Mesenchymal stem cell (in vitro differentiated cells and primary cell): ENCODE data around the gene C1orf52.
A peak's percentile ranks its signal among the peaks of the same experiment; 100 is the strongest.

Experiments used
- DNase-seq: peaks from one replicate; pipeline ENCODE4 v3.0.0-alpha.2; 2013
- H2AFZ ChIP-seq: one replicate; pipeline ENCODE4 v1.6.1; 2013; ENCODE audit warnings: low read depth, mild to moderate bottlenecking, control low read depth, inconsistent platforms, low read length, moderate library complexity
- H2AK5ac ChIP-seq: 2 replicates; pipeline ENCODE4 v1.6.1; 2013; ENCODE audit warnings: low read length, moderate library complexity, mild to moderate bottlenecking, inconsistent platforms; ENCODE audit not compliant: severe bottlenecking
- H2BK120ac ChIP-seq: one replicate; pipeline ENCODE4 v1.6.1; 2013; ENCODE audit warnings: low read depth, mild to moderate bottlenecking, inconsistent platforms, low read length, moderate library complexity
- H2BK12ac ChIP-seq, 2 experiments: one replicate each; pipeline ENCODE4 v1.6.1; 2013; ENCODE audit warnings: inconsistent platforms in 2 of 2, low read length in 2 of 2, mild to moderate bottlenecking in 2 of 2, moderate library complexity in 2 of 2, control low read depth in 1 of 2
- H2BK15ac ChIP-seq: one replicate; pipeline ENCODE4 v1.6.1; 2013; ENCODE audit warnings: mild to moderate bottlenecking, low read depth, inconsistent platforms; ENCODE audit not compliant: poor library complexity, severe bottlenecking
- H2BK5ac ChIP-seq: 2 replicates; pipeline ENCODE4 v1.6.1; 2013; ENCODE audit warnings: low read depth, mild to moderate bottlenecking, low read length, control low read depth, inconsistent platforms; ENCODE audit not compliant: poor library complexity, severe bottlenecking
- H3K14ac ChIP-seq, 2 experiments: one replicate each; pipeline ENCODE4 v1.6.1; 2013; ENCODE audit warnings: inconsistent platforms in 2 of 2, low read length in 2 of 2, control low read depth in 1 of 2, mild to moderate bottlenecking in 1 of 2, moderate library complexity in 1 of 2
- H3K18ac ChIP-seq, 2 experiments: one replicate each; pipeline ENCODE4 v1.6.1; 2013; ENCODE audit warnings: inconsistent platforms in 2 of 2, low read length in 2 of 2, control low read depth in 1 of 2, low read depth in 1 of 2, mild to moderate bottlenecking in 1 of 2
- H3K23ac ChIP-seq, 2 experiments: one replicate each; pipeline ENCODE4 v1.6.1; 2013; ENCODE audit warnings: inconsistent platforms in 2 of 2, low read length in 2 of 2, mild to moderate bottlenecking in 2 of 2, moderate library complexity in 2 of 2, control low read depth in 1 of 2
- H3K27ac ChIP-seq: 2 replicates; pipeline ENCODE4 v1.5.1; 2013; ENCODE audit warnings: mild to moderate bottlenecking, moderate library complexity, low read length, control low read depth, inconsistent platforms; ENCODE audit not compliant: poor library complexity, severe bottlenecking
- H3K27me3 ChIP-seq, 2 experiments: 2 replicates each; pipeline versions ENCODE4 v1.6.1 to v1.7.0; 2013; ENCODE audit warnings: low read length in 2 of 2, mild to moderate bottlenecking in 2 of 2, moderate library complexity in 2 of 2, control low read depth in 1 of 2, inconsistent platforms in 1 of 2; ENCODE audit not compliant: control insufficient read depth in 1 of 2, insufficient read depth in 1 of 2
- H3K36me3 ChIP-seq, 2 experiments: 2 replicates each; pipeline versions ENCODE4 v1.6.1 to v1.7.0; 2013; ENCODE audit warnings: low read length in 2 of 2, control low read depth in 1 of 2, inconsistent platforms in 1 of 2, low read depth in 1 of 2, mild to moderate bottlenecking in 1 of 2; ENCODE audit not compliant: insufficient read depth in 2 of 2, control insufficient read depth in 1 of 2
- H3K4ac ChIP-seq, 2 experiments: one replicate each; pipeline ENCODE4 v1.6.1; 2013; ENCODE audit warnings: inconsistent platforms in 2 of 2, low read length in 2 of 2, mild to moderate bottlenecking in 2 of 2, moderate library complexity in 2 of 2, control low read depth in 1 of 2, low read depth in 1 of 2
- H3K4me1 ChIP-seq: 2 replicates; pipeline ENCODE4 v1.6.1; 2013; ENCODE audit warnings: low read depth, low read length, control low read depth; ENCODE audit not compliant: control insufficient read depth, insufficient read depth
- H3K4me2 ChIP-seq: 2 replicates; pipeline ENCODE4 v1.6.1; 2013; ENCODE audit warnings: low read length, mild to moderate bottlenecking, inconsistent platforms; ENCODE audit not compliant: poor library complexity, severe bottlenecking
- H3K4me3 ChIP-seq, 2 experiments: 2 replicates each; pipeline versions ENCODE4 v1.5.1 to v1.7.0; 2013; ENCODE audit warnings: low read length in 2 of 2, mild to moderate bottlenecking in 2 of 2, control low read depth in 1 of 2, low read depth in 1 of 2; ENCODE audit not compliant: insufficient read depth in 1 of 2
- H3K79me1 ChIP-seq: replicated peaks from 2 replicates; pipeline ENCODE4 v1.6.1; 2013; ENCODE audit warnings: mild to moderate bottlenecking, control low read depth, low read length, inconsistent platforms; ENCODE audit not compliant: poor library complexity, severe bottlenecking
- H3K9ac ChIP-seq: 2 replicates; pipeline ENCODE4 v1.7.0; 2013; ENCODE audit warnings: mild to moderate bottlenecking, low read length, moderate library complexity
- H3K9me3 ChIP-seq: 2 replicates; pipeline ENCODE4 v1.7.0; 2013; ENCODE audit warnings: mild to moderate bottlenecking, low read length; ENCODE audit not compliant: control insufficient read depth
- H4K8ac ChIP-seq: one replicate; pipeline ENCODE4 v1.6.1; 2013; ENCODE audit warnings: inconsistent platforms, mild to moderate bottlenecking, low read length, moderate library complexity
- H4K91ac ChIP-seq: one replicate; pipeline ENCODE4 v1.6.1; 2013; ENCODE audit warnings: mild to moderate bottlenecking, low read length, inconsistent platforms
- WGBS: methylation state at CpG from one replicate; pipeline ENCODE4 v1.1.7; 2013; ENCODE audit warnings: mixed read lengths; 5-methylcytosine and 5-hydroxymethylcytosine counted together

C1orf52 gene

DNA sequence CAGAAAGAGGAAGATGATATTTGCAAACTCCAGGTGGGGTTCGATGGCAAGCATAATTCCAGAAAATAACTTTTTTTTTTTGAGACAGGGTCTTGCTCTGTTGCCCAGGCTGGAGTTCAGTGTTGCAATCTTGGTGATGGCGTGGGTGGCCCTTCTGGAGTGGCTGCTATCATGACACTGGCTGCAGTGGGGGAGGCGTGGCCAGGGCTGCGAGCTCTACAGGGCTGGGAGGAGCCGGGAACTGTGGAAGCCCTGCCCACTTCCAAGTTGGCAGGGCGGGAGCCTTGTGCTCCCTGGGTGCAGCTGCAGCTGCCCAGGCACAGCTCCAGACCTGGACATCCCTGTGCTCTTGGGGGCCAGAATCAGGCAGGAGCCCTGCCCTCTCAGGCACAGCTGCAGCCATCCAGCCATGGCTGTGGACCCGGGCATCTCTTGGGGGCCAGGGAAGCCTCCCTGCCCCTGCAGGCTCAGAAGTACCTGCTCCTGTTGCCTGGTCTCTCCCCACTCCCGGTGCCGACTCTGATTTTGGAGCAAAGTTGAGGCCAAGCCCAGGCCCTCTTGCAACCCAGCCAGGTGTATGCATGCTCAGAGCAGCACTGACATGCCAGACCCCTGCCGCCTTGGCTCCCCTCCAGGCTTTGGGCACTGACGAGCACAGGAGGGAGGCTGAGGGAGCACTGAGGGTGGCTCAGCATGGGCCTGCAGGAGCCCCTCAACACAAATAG lies 24.2 kb upstream of the C1orf52 start:
- H3K4me3 ChIP-seq, result no peak overlapping the region
- no peak overlapping the region for H4K8ac ChIP-seq
- peak overlapping the region in 1 of 2 experiments; percentile 16 for H3K18ac ChIP-seq
- H2BK12ac ChIP-seq, result peak overlapping the region in 1 of 2 experiments; percentile 25
- peak overlapping the region; percentile 8 for H4K91ac ChIP-seq
- H2BK15ac ChIP-seq, result no peak overlapping the region
- H2AK5ac ChIP-seq, result no peak overlapping the region
- no peak overlapping the region for H2BK5ac ChIP-seq
- WGBS, result 91% methylated on average over 11 of the region's 11 CpGs
- peak overlapping the region in 1 of 2 experiments; percentile 13 for H3K4ac ChIP-seq
- H3K36me3 ChIP-seq, result peaks cover 0 to 2% of the 10 kb centered on the region in 2 experiments
- peaks cover 12% of the 10 kb centered on the region for H3K79me1 ChIP-seq
- no peaks in the 10 kb centered on the region for H3K9me3 ChIP-seq
- DNase-seq, result no peak
- H2AFZ ChIP-seq, result no peak overlapping the region
- no peak overlapping the region for H3K9ac ChIP-seq
- H3K23ac ChIP-seq, result peak overlapping the region in 1 of 2 experiments; percentile 14
- peak overlapping the region in 1 of 2 experiments; percentile 62 for H3K14ac ChIP-seq
- H2BK120ac ChIP-seq, result no peak overlapping the region
- H3K27ac ChIP-seq, result no peak overlapping the region
- no peaks in the 10 kb centered on the region for H3K27me3 ChIP-seq
- H3K4me2 ChIP-seq, result no peak overlapping the region
- H3K4me1 ChIP-seq, result peaks cover 14% of the 10 kb centered on the region

DNA sequence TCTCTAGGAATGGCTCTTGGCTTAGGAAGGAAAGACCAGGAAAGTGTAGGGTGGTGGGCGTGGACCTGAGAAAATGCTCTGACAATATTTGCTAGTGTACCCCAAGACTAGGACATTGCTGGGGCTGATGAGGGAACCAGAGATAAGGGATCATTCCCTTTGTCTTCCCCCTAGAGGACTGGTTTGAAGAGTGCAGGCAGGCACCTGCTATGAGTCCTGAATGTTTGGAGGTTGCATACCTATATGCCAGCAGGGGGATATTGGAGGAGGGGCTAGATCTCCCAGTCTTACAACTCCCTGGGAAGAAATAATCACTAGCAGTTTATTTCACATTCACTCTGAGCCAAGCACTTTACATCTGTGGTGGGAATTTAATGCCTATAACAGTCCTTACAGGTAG lies 23.0 kb upstream of the C1orf52 start:
- no peaks in the 10 kb centered on the region for H3K9me3 ChIP-seq
- no peak overlapping the region for H3K4me2 ChIP-seq
- no peak overlapping the region for H3K27ac ChIP-seq
- no peak overlapping the region for H3K23ac ChIP-seq
- no peak overlapping the region for H3K18ac ChIP-seq
- no peak overlapping the region for H4K8ac ChIP-seq
- H3K9ac ChIP-seq, result no peak overlapping the region
- no peak overlapping the region for H3K4ac ChIP-seq
- no peak overlapping the region for H2BK120ac ChIP-seq
- H3K4me1 ChIP-seq, result peaks cover 14% of the 10 kb centered on the region
- H2BK15ac ChIP-seq, result no peak overlapping the region
- 100% methylated on average over 1 of the region's 1 CpG for WGBS
- no peak overlapping the region for H2AK5ac ChIP-seq
- no peak overlapping the region for H4K91ac ChIP-seq
- H3K27me3 ChIP-seq, result no peaks in the 10 kb centered on the region
- no peak overlapping the region for H2AFZ ChIP-seq
- H2BK12ac ChIP-seq, result peak overlapping the region in 1 of 2 experiments; percentile 80
- DNase-seq, result no peak
- H2BK5ac ChIP-seq, result no peak overlapping the region
- H3K14ac ChIP-seq, result no peak overlapping the region
- H3K36me3 ChIP-seq, result peaks cover 0 to 2% of the 10 kb centered on the region in 2 experiments
- H3K4me3 ChIP-seq, result no peak overlapping the region
- peaks cover 12% of the 10 kb centered on the region for H3K79me1 ChIP-seq

DNA sequence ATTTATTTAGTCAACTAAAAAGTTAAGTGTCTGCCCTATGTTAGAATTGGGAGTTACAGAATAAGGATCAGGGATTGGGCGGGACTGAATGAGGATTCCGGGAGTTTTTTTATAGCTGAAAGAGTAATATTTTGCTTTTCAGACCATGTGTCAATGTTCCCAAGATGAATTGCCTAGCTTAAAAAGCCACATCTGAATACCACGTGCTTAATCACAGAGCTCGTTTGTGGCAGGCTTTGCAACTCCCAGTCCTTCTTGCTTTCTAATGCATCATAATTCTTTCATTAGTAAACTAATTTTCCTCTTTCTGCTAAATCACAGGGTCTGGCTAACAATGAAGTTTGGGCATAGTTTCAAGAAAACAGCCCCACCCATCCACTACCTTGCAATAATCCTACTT lies 21.2 kb upstream of the C1orf52 start:
- no peak overlapping the region for H2AFZ ChIP-seq
- H4K91ac ChIP-seq, result no peak overlapping the region
- H2BK12ac ChIP-seq, result no peak overlapping the region
- peaks cover 12% of the 10 kb centered on the region for H3K79me1 ChIP-seq
- no peak overlapping the region for H3K14ac ChIP-seq
- H3K4ac ChIP-seq, result no peak overlapping the region
- no peak overlapping the region for H3K27ac ChIP-seq
- H3K27me3 ChIP-seq, result no peaks in the 10 kb centered on the region
- DNase-seq, result no peak
- WGBS, result 87% methylated on average over 4 of the region's 4 CpGs
- H2BK120ac ChIP-seq, result no peak overlapping the region
- H3K9me3 ChIP-seq, result no peaks in the 10 kb centered on the region
- H3K9ac ChIP-seq, result no peak overlapping the region
- no peak overlapping the region for H3K23ac ChIP-seq
- H3K4me3 ChIP-seq, result no peak overlapping the region
- H3K4me1 ChIP-seq, result peaks cover 16% of the 10 kb centered on the region
- no peak overlapping the region for H2BK15ac ChIP-seq
- H2BK5ac ChIP-seq, result no peak overlapping the region
- no peak overlapping the region for H3K18ac ChIP-seq
- H4K8ac ChIP-seq, result no peak overlapping the region
- H3K4me2 ChIP-seq, result no peak overlapping the region
- H3K36me3 ChIP-seq, result peaks cover 0 to 2% of the 10 kb centered on the region in 2 experiments
- no peak overlapping the region for H2AK5ac ChIP-seq

DNA sequence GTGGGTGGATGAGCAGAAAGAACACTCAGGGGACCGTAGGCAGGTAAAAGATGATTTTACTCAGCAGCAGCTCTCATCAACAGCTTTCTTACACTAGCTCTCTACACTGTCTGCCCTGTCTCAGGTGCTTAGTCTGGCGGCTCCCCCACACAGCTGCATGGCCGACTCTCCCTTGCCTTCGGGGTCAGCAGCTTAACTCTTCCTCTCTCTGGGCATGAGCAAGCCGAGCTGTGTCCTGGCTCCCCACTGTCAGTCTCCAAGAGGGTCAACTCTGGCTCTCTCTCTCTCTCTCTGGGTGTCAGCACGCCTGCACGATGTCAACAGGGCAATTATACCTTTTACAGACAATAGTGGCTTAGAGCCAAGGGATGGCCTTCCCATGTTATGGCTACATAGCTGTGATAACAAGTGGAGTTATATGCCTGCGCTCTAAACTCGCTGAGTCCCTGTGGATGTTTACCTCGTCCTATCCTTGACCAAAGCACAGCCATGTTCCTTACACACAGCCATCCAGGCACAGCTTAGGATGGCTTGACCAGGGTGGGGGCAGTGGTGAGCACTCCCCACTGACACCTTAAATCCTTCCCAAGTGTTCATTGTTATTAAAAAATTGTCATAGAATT lies 20.1 kb upstream of the C1orf52 start:
- Histone ChIP-seq H3K18ac (peak overlapping the region; percentile 70 to 82), H2BK12ac (peak overlapping the region; percentile 83 to 97), H3K79me1 (peaks cover 12% of the 10 kb centered on the region), H2BK120ac (peak overlapping the region; percentile 9), H3K9me3 (no peaks in the 10 kb centered on the region), H2BK15ac (no peak overlapping the region), H3K36me3 (peaks cover 0 to 2% of the 10 kb centered on the region in 2 experiments), H3K4me2 (no peak overlapping the region), H2AFZ (no peak overlapping the region), H3K9ac (peak overlapping the region; percentile 70), H3K14ac (no peak overlapping the region), H3K27ac (peak overlapping the region; percentile 82), H4K8ac (peak overlapping the region; percentile 49), H3K4ac (peak overlapping the region; percentile 0 to 48), H4K91ac (peak overlapping the region; percentile 94), H3K27me3 (no peaks in the 10 kb centered on the region), H2AK5ac (peak overlapping the region; percentile 17), H3K4me3 (peak overlapping the region in 1 of 2 experiments; percentile 61), H2BK5ac (no peak overlapping the region), H3K23ac (no peak overlapping the region), H3K4me1 (peaks cover 16% of the 10 kb centered on the region)
- WGBS, result 92% methylated on average over 8 of the region's 10 CpGs
- no peak for DNase-seq
